GM12878 (cell line): ENCODE measurements around the gene ZFP90. TPM values are rescaled to one million over a fixed set of nuclear protein-coding genes. Genes with fewer than 3 reads are reported as not detected.

Source experiments
- BCL11A ChIP-seq: IDR thresholded peaks from 2 replicates; pipeline ENCODE4 v1.6.1; 2011; ENCODE audit warnings: low read depth, low read length
- BCLAF1 ChIP-seq: fragments of 450-650 bp; IDR thresholded peaks from 2 replicates; pipeline ENCODE4 v1.6.1; 2017; ENCODE audit warnings: antibody characterized with exemption, mild to moderate bottlenecking, moderate library complexity
- BRCA1 ChIP-seq: IDR thresholded peaks from 2 replicates; pipeline ENCODE4 v1.6.1; 2011; ENCODE audit warnings: low read depth, low read length, improper control_type of control experiment
- CBX5 ChIP-seq: sonication (generic); IDR thresholded peaks from 2 replicates; pipeline ENCODE4 v1.6.1; 2016; ENCODE audit warnings: low read depth, moderate library complexity, mild to moderate bottlenecking, inconsistent platforms
- E4F1 ChIP-seq: fragments of 450-650 bp; IDR thresholded peaks from 2 replicates; pipeline ENCODE4 v1.6.1; 2018; ENCODE audit warnings: borderline replicate concordance, mild to moderate bottlenecking; ENCODE audit not compliant: partially characterized antibody
- KDM1A ChIP-seq: fragments of 200-600 bp; sonication (generic); IDR thresholded peaks from 2 replicates; pipeline ENCODE4 v1.6.1; 2016; ENCODE audit warnings: borderline replicate concordance
- LARP7 ChIP-seq: fragments of 450-650 bp; IDR thresholded peaks from 2 replicates; pipeline ENCODE4 v1.6.1; 2017; ENCODE audit warnings: mild to moderate bottlenecking
- NRF1 ChIP-seq: conservative IDR thresholded peaks from 2 replicates; pipeline ENCODE4 v1.6.1; 2011; ENCODE audit warnings: mild to moderate bottlenecking, low read depth, low read length, improper control_type of control experiment
- PML ChIP-seq: IDR thresholded peaks from 2 replicates; pipeline ENCODE4 v1.6.1; 2012; ENCODE audit warnings: low read length, inconsistent platforms
- RAD21 ChIP-seq: IDR thresholded peaks from 2 replicates; pipeline ENCODE4 v1.6.1; 2011; ENCODE audit warnings: mild to moderate bottlenecking, low read depth, low read length, moderate library complexity; ENCODE audit not compliant: insufficient read depth
- SP1 ChIP-seq: IDR thresholded peaks from one replicate; pipeline ENCODE4 v1.6.1; 2011; ENCODE audit warnings: low read depth, low read length
- SPI1 ChIP-seq: IDR thresholded peaks from 2 replicates; pipeline ENCODE4 v1.6.1; 2011; ENCODE audit warnings: low read depth, mild to moderate bottlenecking, low read length, moderate library complexity, borderline replicate concordance; ENCODE audit not compliant: insufficient read depth
- SREBF2 ChIP-seq: IDR thresholded peaks from 2 replicates; pipeline ENCODE4 v1.6.1; 2012; ENCODE audit warnings: mild to moderate bottlenecking, low read length
- SRF ChIP-seq, 2 experiments: IDR thresholded peaks; 2 replicates each; pipeline ENCODE4 v1.6.1; 2011; ENCODE audit warnings: low read depth in 2 of 2, low read length in 2 of 2, mild to moderate bottlenecking in 1 of 2, moderate library complexity in 1 of 2
- SUZ12 ChIP-seq: fragments of 200-600 bp; sonication (generic); IDR thresholded peaks from one replicate; pipeline ENCODE4 v1.6.1; 2018; ENCODE audit warnings: antibody characterized with exemption, mild to moderate bottlenecking; ENCODE audit not compliant: unreplicated experiment
- TAF1 ChIP-seq: IDR thresholded peaks from 2 replicates; pipeline ENCODE4 v1.6.1; 2011; ENCODE audit warnings: mild to moderate bottlenecking, low read depth, low read length, borderline replicate concordance
- TCF7 ChIP-seq: IDR thresholded peaks from 2 replicates; pipeline ENCODE4 v1.6.1; 2014; ENCODE audit warnings: antibody characterized with exemption, borderline replicate concordance
- ZNF384 ChIP-seq: IDR thresholded peaks from 2 replicates; pipeline ENCODE4 v1.6.1; 2012; ENCODE audit warnings: low read depth, mild to moderate bottlenecking, low read length, improper control_type of control experiment, borderline replicate concordance
- polyA plus RNA-seq, 11 experiments: library from polyadenylated mRNA; depleted of rRNA in 4 of 11; unstranded in 6 of 11; stranded (reverse) in 5 of 11; fragments of >200 nt; fragmentation: Nextera tagmentation in 4 of 11; fragmentation: Illumina TruSeq in 1 of 11; extraction: Ambion mirVana in 4 of 11; extraction: Trizol in 1 of 11; gene quantifications; 1 replicate in 1 of 11; 2 replicates in 10 of 11; pipeline versions ENCODE4 v1.2.1 to v1.2.3, GENCODE V29; 2011 to 2016; ENCODE audit warnings: inconsistent platforms in 2 of 11, missing spikeins in 2 of 11, low read depth in 1 of 11
- total RNA-seq, 4 experiments: library from RNA; depleted of rRNA in 3 of 4; stranded (reverse); fragments of >200 nt in 3 of 4; fragmentation: Illumina TruSeq in 1 of 4; extraction: Trizol in 1 of 4; gene quantifications; 2 replicates each; pipeline versions ENCODE4 v1.2.1 to v1.2.3, GENCODE V29; 2013 to 2021
- TF ChIP-seq, protein P1 (sequence below): fragments of 450-650 bp; IDR thresholded peaks from 2 replicates; pipeline ENCODE4 v1.6.1; 2017; ENCODE audit warnings: mild to moderate bottlenecking, low read depth, inconsistent platforms; ENCODE audit not compliant: poor library complexity, severe bottlenecking
- TF ChIP-seq, protein P2 (sequence below): fragments of 450-650 bp; IDR thresholded peaks from 2 replicates; pipeline ENCODE4 v1.6.1; 2017; ENCODE audit warnings: mild to moderate bottlenecking, moderate library complexity

The ZFP90 gene
- total and polyA plus RNA-seq, 10 of the 15 experiments (the other 5 are each of a cell fraction or from before 2014, with no cell fraction given), result 3.3 to 20.0 (median 15.4) TPM

DNA sequence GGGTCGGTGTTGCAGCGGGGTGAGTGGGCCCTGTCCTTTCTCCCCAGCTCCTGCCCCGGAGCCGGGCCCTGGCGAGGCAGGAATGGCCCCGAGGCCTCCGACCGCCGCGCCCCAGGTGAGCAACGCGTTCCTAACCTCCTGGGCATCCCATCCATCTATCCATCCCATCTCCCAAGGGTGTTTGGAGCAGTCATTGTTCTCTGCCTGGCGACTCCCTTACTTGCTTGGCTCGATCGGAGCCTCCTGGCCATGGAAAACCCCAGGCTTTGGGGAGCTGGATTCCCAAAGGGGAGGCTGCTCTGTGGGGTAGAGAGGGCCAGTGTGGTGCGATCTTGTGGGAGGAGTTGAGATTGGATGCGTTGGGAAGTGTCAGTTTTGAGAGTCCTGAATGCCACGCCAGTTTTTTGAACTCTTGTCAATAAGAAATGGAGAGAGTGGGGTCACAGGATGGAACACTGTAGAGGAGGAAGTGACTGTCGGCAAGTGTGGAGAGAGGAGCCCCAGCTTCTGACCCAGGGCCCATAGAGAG, 684 bp downstream of the ZFP90 start (continued):
- TF ChIP-seq SUZ12, result no peak
- TF ChIP-seq SPI1, result 0 out of 2 replicates have a peak, but pooled peaks have one; percentile 37
- no peak for TF ChIP-seq CBX5
- TF ChIP-seq SRF (IDR thresholded peaks at IDR 0.05; ENCODE audit: low read depth in 2 of 2, low read length in 2 of 2), result no peak
- no peak for TF ChIP-seq BRCA1
- no peak for TF ChIP-seq PML
- no peak for TF ChIP-seq BCLAF1
- no peak for TF ChIP-seq LARP7
- TF ChIP-seq ZNF384, result no peak
- TF ChIP-seq TCF7, result no peak
- TF ChIP-seq SREBF2, result no peak
- no peak for TF ChIP-seq KDM1A
- no peak for TF ChIP-seq SP1
- TF ChIP-seq BCL11A, result no peak
- no peak for TF ChIP-seq NRF1
- TF ChIP-seq, protein P1, sequence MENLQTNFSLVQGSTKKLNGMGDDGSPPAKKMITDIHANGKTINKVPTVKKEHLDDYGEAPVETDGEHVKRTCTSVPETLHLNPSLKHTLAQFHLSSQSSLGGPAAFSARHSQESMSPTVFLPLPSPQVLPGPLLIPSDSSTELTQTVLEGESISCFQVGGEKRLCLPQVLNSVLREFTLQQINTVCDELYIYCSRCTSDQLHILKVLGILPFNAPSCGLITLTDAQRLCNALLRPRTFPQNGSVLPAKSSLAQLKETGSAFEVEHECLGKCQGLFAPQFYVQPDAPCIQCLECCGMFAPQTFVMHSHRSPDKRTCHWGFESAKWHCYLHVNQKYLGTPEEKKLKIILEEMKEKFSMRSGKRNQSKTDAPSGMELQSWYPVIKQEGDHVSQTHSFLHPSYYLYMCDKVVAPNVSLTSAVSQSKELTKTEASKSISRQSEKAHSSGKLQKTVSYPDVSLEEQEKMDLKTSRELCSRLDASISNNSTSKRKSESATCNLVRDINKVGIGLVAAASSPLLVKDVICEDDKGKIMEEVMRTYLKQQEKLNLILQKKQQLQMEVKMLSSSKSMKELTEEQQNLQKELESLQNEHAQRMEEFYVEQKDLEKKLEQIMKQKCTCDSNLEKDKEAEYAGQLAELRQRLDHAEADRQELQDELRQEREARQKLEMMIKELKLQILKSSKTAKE, result no peak
- no peak for TF ChIP-seq TAF1
- TF ChIP-seq, protein P2, sequence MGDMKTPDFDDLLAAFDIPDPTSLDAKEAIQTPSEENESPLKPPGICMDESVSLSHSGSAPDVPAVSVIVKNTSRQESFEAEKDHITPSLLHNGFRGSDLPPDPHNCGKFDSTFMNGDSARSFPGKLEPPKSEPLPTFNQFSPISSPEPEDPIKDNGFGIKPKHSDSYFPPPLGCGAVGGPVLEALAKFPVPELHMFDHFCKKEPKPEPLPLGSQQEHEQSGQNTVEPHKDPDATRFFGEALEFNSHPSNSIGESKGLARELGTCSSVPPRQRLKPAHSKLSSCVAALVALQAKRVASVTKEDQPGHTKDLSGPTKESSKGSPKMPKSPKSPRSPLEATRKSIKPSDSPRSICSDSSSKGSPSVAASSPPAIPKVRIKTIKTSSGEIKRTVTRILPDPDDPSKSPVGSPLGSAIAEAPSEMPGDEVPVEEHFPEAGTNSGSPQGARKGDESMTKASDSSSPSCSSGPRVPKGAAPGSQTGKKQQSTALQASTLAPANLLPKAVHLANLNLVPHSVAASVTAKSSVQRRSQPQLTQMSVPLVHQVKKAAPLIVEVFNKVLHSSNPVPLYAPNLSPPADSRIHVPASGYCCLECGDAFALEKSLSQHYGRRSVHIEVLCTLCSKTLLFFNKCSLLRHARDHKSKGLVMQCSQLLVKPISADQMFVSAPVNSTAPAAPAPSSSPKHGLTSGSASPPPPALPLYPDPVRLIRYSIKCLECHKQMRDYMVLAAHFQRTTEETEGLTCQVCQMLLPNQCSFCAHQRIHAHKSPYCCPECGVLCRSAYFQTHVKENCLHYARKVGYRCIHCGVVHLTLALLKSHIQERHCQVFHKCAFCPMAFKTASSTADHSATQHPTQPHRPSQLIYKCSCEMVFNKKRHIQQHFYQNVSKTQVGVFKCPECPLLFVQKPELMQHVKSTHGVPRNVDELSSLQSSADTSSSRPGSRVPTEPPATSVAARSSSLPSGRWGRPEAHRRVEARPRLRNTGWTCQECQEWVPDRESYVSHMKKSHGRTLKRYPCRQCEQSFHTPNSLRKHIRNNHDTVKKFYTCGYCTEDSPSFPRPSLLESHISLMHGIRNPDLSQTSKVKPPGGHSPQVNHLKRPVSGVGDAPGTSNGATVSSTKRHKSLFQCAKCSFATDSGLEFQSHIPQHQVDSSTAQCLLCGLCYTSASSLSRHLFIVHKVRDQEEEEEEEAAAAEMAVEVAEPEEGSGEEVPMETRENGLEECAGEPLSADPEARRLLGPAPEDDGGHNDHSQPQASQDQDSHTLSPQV, result no peak
- no peak for TF ChIP-seq E4F1
- no peak for TF ChIP-seq RAD21
